Panc1 (cell line): ENCODE data around the gene CAMKMT. TPM values are rescaled to one million over a fixed set of nuclear protein-coding genes. Genes with fewer than 3 reads are reported as not detected.

Source experiments
- ATAC-seq: fragments of 200-7000 bp; cut with Tn5 transposase; 2 replicates; pipeline ENCODE4 v1.9.1; 2020; ENCODE audit warnings: mild to moderate bottlenecking, moderate library complexity
- BruUV-seq: library from RNA; stranded (reverse); fragments of 400-500 nt; replicated peaks from 2 replicates; lab custom pipeline; 2021; lab: Mats Ljungman, UMichigan
- CTCF ChIA-PET: fragments of 300-600 bp; sonication (Branson Sonifier 250); formaldehyde crosslinking; loops from one replicate; lab custom pipeline; 2022; ENCODE audit warnings: antibody characterized with exemption; lab: Charles Lee
- POLR2A ChIA-PET: fragments of 300-600 bp; sonication (Branson Sonifier 250); formaldehyde crosslinking; loops from one replicate; lab custom pipeline; 2022; ENCODE audit warnings: antibody characterized with exemption; lab: Charles Lee
- DNase-seq: peaks from one replicate; pipeline ENCODE4 v3.0.0-alpha.2; 2010; ENCODE audit warnings: low read depth, low spot score
- H3K27ac ChIP-seq: 2 replicates; pipeline ENCODE4 v1.5.1; 2011; ENCODE audit warnings: mild to moderate bottlenecking, low read length, inconsistent platforms
- H3K27me3 ChIP-seq: fragments of 200-500 bp; sonication (Bioruptor generic); 2 replicates; pipeline ENCODE4 v1.6.0; 2014; ENCODE audit warnings: low read length, inconsistent platforms; ENCODE audit not compliant: control insufficient read depth, insufficient read depth
- H3K36me3 ChIP-seq: fragments of 200-500 bp; sonication (Bioruptor generic); 2 replicates; pipeline ENCODE4 v1.5.1; 2014; ENCODE audit warnings: inconsistent platforms, mild to moderate bottlenecking, low read length, moderate library complexity; ENCODE audit not compliant: control insufficient read depth, insufficient read depth
- H3K4me1 ChIP-seq: 2 replicates; pipeline ENCODE4 v1.5.1; 2011; ENCODE audit warnings: inconsistent platforms, mild to moderate bottlenecking, low read length, moderate library complexity; ENCODE audit not compliant: control insufficient read depth, insufficient read depth
- H3K4me3 ChIP-seq, 2 experiments: 2 replicates each; pipeline ENCODE4 v1.5.1; 2011 to 2012; ENCODE audit warnings: low read depth in 2 of 2, low read length in 2 of 2, mild to moderate bottlenecking in 2 of 2, inconsistent platforms in 1 of 2, moderate library complexity in 1 of 2
- H3K9me3 ChIP-seq: fragments of 200-500 bp; sonication (Bioruptor generic); 2 replicates; pipeline ENCODE4 v1.5.1; 2014; ENCODE audit warnings: low read depth, mild to moderate bottlenecking, inconsistent platforms, low read length, moderate library complexity; ENCODE audit not compliant: control insufficient read depth, insufficient read depth
- CTCF ChIP-seq: fragments of 450-650 bp; IDR thresholded peaks from 2 replicates; pipeline ENCODE4 v1.5.1; 2017; ENCODE audit warnings: mild to moderate bottlenecking
- POLR2AphosphoS5 ChIP-seq: IDR thresholded peaks from 2 replicates; pipeline ENCODE4 v1.6.1; 2012; ENCODE audit warnings: mild to moderate bottlenecking, low read depth, low read length, moderate library complexity
- REST ChIP-seq, 2 experiments: IDR thresholded peaks; 2 replicates each; pipeline ENCODE4 v1.6.1; 2011 to 2012; ENCODE audit warnings: low read depth in 2 of 2, control low read depth in 1 of 2, low read length in 1 of 2, mild to moderate bottlenecking in 1 of 2, moderate library complexity in 1 of 2; ENCODE audit not compliant: insufficient read depth in 1 of 2
- SIN3A ChIP-seq: IDR thresholded peaks from 2 replicates; pipeline ENCODE4 v1.6.1; 2012; ENCODE audit warnings: low read depth, mild to moderate bottlenecking, low read length, moderate library complexity, borderline replicate concordance; ENCODE audit not compliant: insufficient read depth
- TCF7L2 ChIP-seq: IDR thresholded peaks from 2 replicates; pipeline ENCODE4 v1.6.1; 2011; ENCODE audit warnings: mild to moderate bottlenecking, low read depth, low read length, inconsistent platforms
- in situ Hi-C: cut with HindIII; loops from 2 replicates; pipeline ENCODE4 v1.10.0; 2016; ENCODE audit warnings: low sequenced_read_pairs, low pct_unique_long_range_greater_than_20kb
- intact Hi-C: fragments of 100-400 bp; cut with micrococcal nuclease; formaldehyde crosslinking; loops from one replicate; pipeline ENCODE4 v1.10.0; 2022; ENCODE audit not compliant: unreplicated experiment
- total RNA-seq: library from RNA; stranded (reverse); gene quantifications from one replicate; pipeline ENCODE4 v1.2.1, GENCODE V29; 2021; ENCODE audit not compliant: unreplicated experiment

The CAMKMT gene
- total RNA-seq, 1 experiment from 2014 or later: 12.6 TPM

- no peak for DNase-seq
Measured at GRCh38 chr2:44759823-44760222, 398.1 kb downstream of the CAMKMT start.

GRCh38 chr2:44763275-44763782, 401.6 kb downstream of the CAMKMT start:
- in situ Hi-C loops: no loop called here
- Histone ChIP-seq H3K27me3 (no peaks in the 10 kb centered on the region), H3K9me3 (no peaks in the 10 kb centered on the region), H3K4me3 (no peak overlapping the region), H3K27ac (no peak overlapping the region), H3K4me1 (no peaks in the 10 kb centered on the region), H3K36me3 (no peaks in the 10 kb centered on the region)
- CTCF ChIA-PET: no interaction called here
- DNase-seq: no peak
- intact Hi-C loops: no loop called here
- no TSS peak for BruUV-seq
- TF ChIP-seq REST (IDR thresholded peaks at IDR 0.05; ENCODE audit: insufficient read depth in 1 of 2, low read depth in 2 of 2, low read length in 1 of 2): no peak
- TF ChIP-seq CTCF: no peak
- no peak for TF ChIP-seq POLR2AphosphoS5
- TF ChIP-seq SIN3A: no peak
- TF ChIP-seq TCF7L2: no peak
- POLR2A ChIA-PET: interaction anchor here (0.6 kb wide), 1 partner anchor 10 kb away, joined by 5 read pairs; no protein-coding TSS in a partner anchor
- ATAC-seq: no peak

More at GRCh38 chr2:44759823-44760222, 398.1 kb downstream of the CAMKMT start:
- intact Hi-C loops (no loop called here), in situ Hi-C loops (no loop called here)
- Histone ChIP-seq H3K4me3 (no peak overlapping the region), H3K4me1 (no peaks in the 10 kb centered on the region), H3K9me3 (no peaks in the 10 kb centered on the region), H3K27me3 (no peaks in the 10 kb centered on the region), H3K36me3 (no peaks in the 10 kb centered on the region), H3K27ac (no peak overlapping the region)
- CTCF ChIA-PET: interaction anchor here (0.7 kb wide), 1 partner anchor 52 kb away, joined by 8 read pairs; no protein-coding TSS in a partner anchor
- TF ChIP-seq REST (IDR thresholded peaks at IDR 0.05; ENCODE audit: insufficient read depth in 1 of 2, low read depth in 2 of 2, low read length in 1 of 2) (no peak), TCF7L2 (no peak), POLR2AphosphoS5 (no peak), SIN3A (no peak), CTCF (no peak)
- no peak for ATAC-seq
- BruUV-seq: no TSS peak
- POLR2A ChIA-PET: no interaction called here
